Osteoblast (primary cell): ENCODE measurements around the gene LMNTD2. TPM values are rescaled to one million over a fixed set of nuclear protein-coding genes. Genes with fewer than 3 reads are reported as not detected.

Source experiments
- DNase-seq: peaks from one replicate; pipeline ENCODE4 v3.0.0; 2011; ENCODE audit warnings: low spot score, mixed read lengths; ENCODE audit not compliant: insufficient read length; ENCODE audit errors: missing footprints
- H2AFZ ChIP-seq: 2 replicates; pipeline ENCODE4 v1.6.0; 2011; ENCODE audit warnings: mild to moderate bottlenecking, low read length
- H3K27ac ChIP-seq: 2 replicates; pipeline ENCODE4 v1.5.1; 2011; ENCODE audit warnings: mild to moderate bottlenecking, low read depth, low read length, moderate library complexity
- H3K27me3 ChIP-seq: 2 replicates; pipeline ENCODE4 v1.6.0; 2012; ENCODE audit warnings: mild to moderate bottlenecking, control low read depth, inconsistent platforms, low read length, moderate library complexity; ENCODE audit not compliant: insufficient read depth
- H3K36me3 ChIP-seq: 2 replicates; pipeline ENCODE4 v1.5.1; 2011; ENCODE audit warnings: mild to moderate bottlenecking, low read length, control low read depth, moderate library complexity; ENCODE audit not compliant: insufficient read depth
- H3K4me1 ChIP-seq: 2 replicates; pipeline ENCODE4 v1.5.1; 2011; ENCODE audit warnings: mild to moderate bottlenecking, low read length, control low read depth, moderate library complexity; ENCODE audit not compliant: insufficient read depth
- H3K4me2 ChIP-seq: 2 replicates; pipeline ENCODE4 v1.6.0; 2011; ENCODE audit warnings: mild to moderate bottlenecking, low read length; ENCODE audit not compliant: insufficient read depth
- H3K4me3 ChIP-seq: fragments of 200-600 bp; sonication (generic); 3 replicates; pipeline ENCODE4 v1.5.1; 2012; ENCODE audit warnings: mild to moderate bottlenecking, low read length, inconsistent platforms; ENCODE audit not compliant: insufficient read depth
- H3K79me2 ChIP-seq: 2 replicates; pipeline ENCODE4 v1.6.0; 2012; ENCODE audit warnings: mild to moderate bottlenecking, low read length, control low read depth, inconsistent platforms; ENCODE audit not compliant: insufficient read depth
- H3K9me3 ChIP-seq: 2 replicates; pipeline ENCODE4 v1.5.1; 2011; ENCODE audit warnings: low read depth, low read length, control low read depth
- H4K20me1 ChIP-seq: 2 replicates; pipeline ENCODE4 v1.6.0; 2012; ENCODE audit warnings: mild to moderate bottlenecking, low read length, control low read depth; ENCODE audit not compliant: insufficient read depth
- total RNA-seq: library from RNA; depleted of rRNA; stranded (reverse); fragments of >200 nt; gene quantifications from 2 replicates; pipeline ENCODE4 v1.2.3, GENCODE V29; 2012
- TF ChIP-seq, protein P1 (sequence below): IDR thresholded peaks from 2 replicates; pipeline ENCODE4 v1.5.1; 2011; ENCODE audit warnings: mild to moderate bottlenecking, low read depth, low read length, moderate library complexity; ENCODE audit errors: extremely low read depth

LMNTD2 gene
- total RNA-seq, 1 donor: 0.36 TPM

DNA sequence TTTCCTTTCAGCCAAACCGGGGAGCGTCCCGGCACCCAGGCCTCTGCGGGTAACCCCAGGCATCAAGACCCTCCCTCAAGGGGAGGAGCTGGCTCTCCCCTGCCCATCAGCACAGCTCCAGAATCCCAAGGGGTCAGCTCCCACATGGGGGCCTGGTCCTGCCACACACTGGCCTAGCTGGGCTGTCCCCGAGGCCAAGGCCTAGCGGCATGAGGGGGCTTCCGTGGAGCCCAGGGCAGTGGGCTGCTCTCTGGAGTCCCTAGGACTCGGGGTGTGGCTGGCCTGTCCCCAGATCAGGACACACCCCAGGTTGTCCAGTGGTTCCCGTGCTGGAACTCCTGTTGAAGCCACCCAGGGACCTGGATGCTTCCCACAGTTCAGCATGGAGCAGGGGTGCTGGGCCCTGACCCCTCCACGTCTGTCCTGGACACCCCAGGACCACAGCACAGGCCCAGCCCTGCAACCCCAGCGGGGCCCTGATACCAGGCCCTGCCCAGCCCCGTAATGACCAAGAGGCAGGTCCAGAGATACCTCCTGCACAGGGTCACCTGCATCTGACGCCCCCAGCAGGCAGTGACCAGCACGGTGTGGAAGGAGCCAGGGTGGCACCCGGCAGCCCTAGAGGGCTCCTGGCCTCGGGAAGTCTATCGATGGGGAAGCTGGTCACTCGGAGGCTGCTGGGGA lies 30.7 kb downstream of the LMNTD2 start:
- Histone ChIP-seq H3K4me1 (peaks cover 7% of the 10 kb centered on the region), H3K4me2 (no peak overlapping the region), H3K9me3 (no peaks in the 10 kb centered on the region), H3K27ac (no peak overlapping the region), H3K36me3 (peaks cover 13% of the 10 kb centered on the region), H3K27me3 (no peaks in the 10 kb centered on the region), H3K79me2 (peaks cover 15% of the 10 kb centered on the region), H4K20me1 (peaks cover 23% of the 10 kb centered on the region), H2AFZ (no peak overlapping the region), H3K4me3 (no peak overlapping the region)
- peak; percentile 80 for DNase-seq
- TF ChIP-seq, protein P1, sequence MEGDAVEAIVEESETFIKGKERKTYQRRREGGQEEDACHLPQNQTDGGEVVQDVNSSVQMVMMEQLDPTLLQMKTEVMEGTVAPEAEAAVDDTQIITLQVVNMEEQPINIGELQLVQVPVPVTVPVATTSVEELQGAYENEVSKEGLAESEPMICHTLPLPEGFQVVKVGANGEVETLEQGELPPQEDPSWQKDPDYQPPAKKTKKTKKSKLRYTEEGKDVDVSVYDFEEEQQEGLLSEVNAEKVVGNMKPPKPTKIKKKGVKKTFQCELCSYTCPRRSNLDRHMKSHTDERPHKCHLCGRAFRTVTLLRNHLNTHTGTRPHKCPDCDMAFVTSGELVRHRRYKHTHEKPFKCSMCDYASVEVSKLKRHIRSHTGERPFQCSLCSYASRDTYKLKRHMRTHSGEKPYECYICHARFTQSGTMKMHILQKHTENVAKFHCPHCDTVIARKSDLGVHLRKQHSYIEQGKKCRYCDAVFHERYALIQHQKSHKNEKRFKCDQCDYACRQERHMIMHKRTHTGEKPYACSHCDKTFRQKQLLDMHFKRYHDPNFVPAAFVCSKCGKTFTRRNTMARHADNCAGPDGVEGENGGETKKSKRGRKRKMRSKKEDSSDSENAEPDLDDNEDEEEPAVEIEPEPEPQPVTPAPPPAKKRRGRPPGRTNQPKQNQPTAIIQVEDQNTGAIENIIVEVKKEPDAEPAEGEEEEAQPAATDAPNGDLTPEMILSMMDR: no peak

DNA sequence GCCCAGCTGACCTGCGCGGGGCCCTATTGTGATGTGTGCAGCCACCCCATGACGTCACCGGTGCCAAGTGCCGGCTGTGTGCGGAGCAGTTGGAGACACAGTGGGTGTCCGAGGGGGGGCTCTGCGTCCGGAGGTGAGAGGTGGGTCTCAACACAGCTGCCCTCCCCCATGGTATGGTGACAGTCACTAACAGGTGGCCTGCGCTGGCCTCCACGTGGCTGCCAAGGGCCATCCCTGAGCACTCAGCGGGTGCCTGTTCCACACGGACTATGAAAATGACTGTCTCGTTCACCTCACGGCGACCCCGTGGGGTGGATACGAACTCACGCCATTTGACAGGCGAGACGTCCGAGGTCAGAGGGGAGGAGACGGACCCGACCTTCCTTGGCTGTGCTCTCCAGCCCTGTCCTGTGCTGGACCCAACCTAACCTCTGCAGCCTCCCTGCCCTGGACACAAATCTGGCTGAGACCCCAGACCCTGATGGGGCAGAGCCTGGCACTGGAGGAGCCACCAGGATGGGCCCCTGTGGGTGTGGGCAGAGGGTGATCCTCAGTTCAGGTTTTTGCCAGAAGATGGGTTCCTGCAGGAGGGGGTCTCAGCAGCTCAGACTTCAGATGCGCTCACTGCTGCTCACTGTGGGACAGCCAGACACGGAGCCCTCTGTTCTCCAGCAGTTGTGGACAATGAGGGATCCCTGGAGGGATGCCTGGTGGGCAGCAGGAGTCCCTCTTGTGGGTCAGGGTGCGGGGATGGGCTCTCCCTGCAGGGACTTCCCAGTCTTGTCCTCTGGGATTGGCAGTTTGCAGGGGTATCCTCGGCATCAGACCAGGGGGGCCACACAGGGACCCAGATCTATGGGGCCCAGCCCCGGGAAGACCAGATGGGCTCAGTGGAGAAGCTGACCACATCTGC lies 31.5 kb downstream of the LMNTD2 start:
- no peak overlapping the region for H3K27ac ChIP-seq
- H2AFZ ChIP-seq: no peak overlapping the region
- TF ChIP-seq, protein P1: no peak
- peaks cover 13% of the 10 kb centered on the region for H3K36me3 ChIP-seq
- H3K4me3 ChIP-seq: no peak overlapping the region
- DNase-seq: peak; percentile 67
- peaks cover 19% of the 10 kb centered on the region for H4K20me1 ChIP-seq
- H3K9me3 ChIP-seq: no peaks in the 10 kb centered on the region
- no peaks in the 10 kb centered on the region for H3K27me3 ChIP-seq
- no peak overlapping the region for H3K4me2 ChIP-seq
- H3K4me1 ChIP-seq: peaks cover 2% of the 10 kb centered on the region
- H3K79me2 ChIP-seq: peaks cover 7% of the 10 kb centered on the region

DNA sequence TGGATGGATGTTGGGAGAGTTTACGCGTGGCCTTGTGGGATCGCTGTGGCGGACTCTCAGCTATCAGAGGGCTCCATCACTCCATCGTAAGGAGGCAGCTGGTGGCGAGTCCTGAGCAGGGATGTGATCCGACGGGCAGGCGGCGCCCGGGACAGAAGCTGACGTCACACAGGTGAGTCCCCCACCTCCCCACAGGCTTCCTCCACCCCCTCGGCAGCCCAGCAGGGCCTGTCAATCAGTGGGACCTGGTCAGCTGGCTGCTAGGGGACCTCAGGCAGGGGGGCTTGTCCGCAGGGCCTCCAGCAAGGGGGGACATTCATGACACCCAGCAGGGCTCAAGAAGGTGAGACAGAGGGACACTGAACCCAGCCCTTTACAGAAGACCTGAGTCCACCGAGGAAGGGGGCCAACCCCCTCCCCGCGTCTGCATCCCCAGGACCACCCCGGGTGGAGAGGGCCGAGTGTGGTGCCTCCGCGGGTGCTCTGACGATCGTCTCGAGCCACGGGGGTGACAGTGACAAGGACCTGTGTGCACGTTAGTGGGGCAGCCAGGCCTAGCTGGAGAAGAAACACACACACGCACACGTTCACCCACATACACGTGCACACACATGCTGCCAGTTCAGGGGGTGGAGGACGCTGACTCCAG lies 32.2 kb downstream of the LMNTD2 start:
- H2AFZ ChIP-seq: no peak overlapping the region
- H3K27me3 ChIP-seq: no peaks in the 10 kb centered on the region
- H3K79me2 ChIP-seq: no peaks in the 10 kb centered on the region
- no peak overlapping the region for H3K27ac ChIP-seq
- no peaks in the 10 kb centered on the region for H3K9me3 ChIP-seq
- peaks cover 13% of the 10 kb centered on the region for H3K36me3 ChIP-seq
- peaks cover 11% of the 10 kb centered on the region for H4K20me1 ChIP-seq
- no peaks in the 10 kb centered on the region for H3K4me1 ChIP-seq
- TF ChIP-seq, protein P1: no peak
- no peak overlapping the region for H3K4me2 ChIP-seq
- peak; percentile 69 for DNase-seq
- H3K4me3 ChIP-seq: no peak overlapping the region
